GM11168 (cell line): ENCODE data around the gene ARHGAP22.

Experiments
- in situ Hi-C: fragments of 300-500 bp; cut with MboI; formaldehyde crosslinking; loops from one replicate; pipeline ENCODE4 v1.12.0; 2022; ENCODE audit warnings: low sequenced_read_pairs; ENCODE audit not compliant: unreplicated experiment

Gene ARHGAP22

DNA sequence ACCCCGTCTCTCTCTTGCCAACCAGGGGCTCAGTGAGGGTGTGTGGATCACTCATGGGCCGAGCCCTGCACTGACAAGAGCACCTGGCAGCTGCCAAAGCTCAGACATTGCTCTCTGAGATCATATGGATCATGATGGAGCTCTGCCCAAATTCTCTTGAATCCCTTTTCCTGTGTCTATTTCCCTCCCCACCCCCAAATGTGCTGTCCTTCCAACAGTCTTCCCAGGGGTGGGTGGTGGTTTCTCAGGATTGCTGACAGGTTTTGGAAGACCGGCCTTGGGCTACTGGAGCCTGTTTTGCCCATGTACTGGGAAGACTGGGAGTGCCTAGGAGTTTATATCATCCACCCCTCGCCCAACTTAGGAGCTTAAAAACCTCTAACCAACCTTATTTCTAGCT lies 10.5 kb downstream of the ARHGAP22 start:
- in situ Hi-C loops: no loop called here

DNA sequence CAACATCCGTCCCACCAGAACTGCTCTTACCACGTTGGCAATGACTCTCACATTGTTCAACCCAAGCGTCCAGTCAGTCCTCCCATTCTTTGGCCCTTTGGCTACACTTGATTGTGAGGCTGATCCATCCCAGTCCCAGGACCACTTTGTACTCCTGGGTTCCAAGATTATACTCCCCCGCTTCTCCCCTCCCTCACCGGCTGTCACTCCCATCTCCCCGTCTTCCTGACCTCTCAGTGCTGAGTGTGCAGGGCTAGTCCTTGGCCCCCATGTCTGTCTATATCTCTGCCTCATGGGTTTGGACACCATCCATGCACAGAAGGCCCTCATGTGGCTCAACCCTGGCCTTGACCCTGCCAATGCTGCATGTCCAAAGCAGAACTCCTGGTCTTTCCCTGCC lies 12.5 kb downstream of the ARHGAP22 start:
- in situ Hi-C loops: no loop called here

DNA sequence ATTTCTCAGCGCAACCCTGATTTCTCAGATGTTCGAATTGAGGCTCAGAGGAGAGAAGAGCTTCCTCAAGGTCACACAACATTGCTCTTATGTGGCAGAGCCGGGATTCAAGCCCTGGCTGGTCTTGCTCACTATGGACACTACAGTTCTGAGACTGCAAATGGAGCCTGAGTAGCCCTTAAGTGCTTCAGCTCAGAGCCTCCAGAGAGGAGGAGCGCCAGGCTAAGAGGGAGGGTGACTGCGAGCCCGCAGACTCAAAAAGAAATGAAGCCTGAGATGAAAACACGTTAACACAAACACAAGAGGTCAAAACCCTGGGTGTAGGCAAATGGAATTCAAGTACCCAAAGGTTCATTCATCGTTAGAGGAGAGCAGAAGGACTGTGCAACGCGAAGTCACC lies 13.9 kb downstream of the ARHGAP22 start:
- in situ Hi-C loops: no loop called here

DNA sequence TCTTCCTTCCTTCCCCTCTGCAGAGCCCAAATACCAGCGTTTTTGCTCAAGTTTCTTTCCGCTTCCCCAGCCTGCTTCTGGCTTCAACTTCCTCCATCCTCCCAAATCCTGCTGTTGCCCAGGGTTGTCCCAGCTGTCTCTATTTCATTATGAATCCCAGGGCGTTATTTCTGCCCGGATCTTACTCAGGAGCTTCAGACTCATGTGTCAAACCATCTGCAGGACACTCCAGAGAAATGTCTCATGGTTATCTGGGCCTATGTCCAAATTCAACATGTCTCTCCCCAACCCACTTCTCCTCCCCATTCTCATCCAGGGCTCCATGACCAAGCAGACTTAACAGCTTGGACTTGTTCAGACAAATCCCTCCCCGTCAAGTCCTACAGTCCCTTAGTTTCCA lies 15.6 kb downstream of the ARHGAP22 start:
- in situ Hi-C loops: no loop called here

DNA sequence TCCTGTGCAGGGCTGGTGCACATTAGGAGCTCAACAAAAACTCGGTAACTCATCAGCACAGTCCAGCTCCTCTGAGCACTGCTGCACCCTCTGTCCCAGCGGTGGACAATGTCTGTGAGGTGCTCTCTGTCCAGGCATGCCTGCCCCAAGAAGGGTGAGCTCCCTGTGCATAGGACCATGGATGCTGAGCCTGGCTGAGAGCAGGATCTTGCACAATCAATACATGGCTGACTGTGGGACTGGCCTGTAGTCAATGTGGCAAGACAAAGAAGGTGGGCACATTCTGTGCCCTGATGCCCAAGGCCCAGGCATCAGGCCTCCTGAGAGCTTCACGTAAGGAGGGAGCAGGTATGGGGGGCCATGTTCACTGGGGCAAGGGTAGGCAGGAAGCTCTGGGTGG lies 17.1 kb downstream of the ARHGAP22 start:
- in situ Hi-C loops: no loop called here

DNA sequence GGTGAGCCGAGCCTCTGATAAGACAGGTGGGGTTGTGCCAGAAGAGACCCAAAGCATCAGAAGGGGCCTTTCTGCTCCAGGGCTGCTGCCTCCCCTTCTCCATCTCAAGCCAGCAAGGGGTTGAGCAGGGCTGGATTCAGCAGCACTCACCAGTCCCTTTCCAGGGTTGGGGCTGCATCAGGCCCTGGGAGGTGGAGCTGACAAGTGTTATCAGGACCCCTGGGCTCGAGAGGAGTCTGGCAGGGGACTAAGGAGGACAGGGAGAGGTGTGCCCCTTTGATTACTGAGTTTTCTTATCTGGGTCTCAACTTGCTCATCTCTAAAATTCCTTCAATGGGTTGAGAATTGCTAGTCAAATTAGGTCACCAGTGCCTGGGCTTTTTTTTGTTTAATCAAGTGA lies 17.8 kb downstream of the ARHGAP22 start:
- in situ Hi-C loops: no loop called here

DNA sequence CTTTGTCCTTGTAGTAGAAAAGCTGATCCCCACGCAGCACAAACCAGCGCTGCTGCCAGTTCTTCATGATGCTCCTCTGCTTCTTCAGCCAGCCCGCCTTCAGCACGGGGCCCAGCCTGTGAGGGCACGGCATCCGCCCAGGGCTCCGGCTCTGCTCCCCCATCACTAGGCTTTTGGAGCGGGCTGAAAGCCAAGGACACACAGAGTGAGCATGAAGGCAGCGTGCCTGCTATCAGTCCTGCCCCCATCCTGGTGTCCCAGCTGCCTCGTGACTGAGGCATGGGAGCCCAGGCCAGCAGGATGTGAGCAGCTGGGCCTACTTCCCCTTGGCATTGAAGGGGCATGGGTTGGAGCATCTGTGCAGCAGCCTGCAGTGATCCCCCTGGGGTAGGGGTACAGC lies 21.9 kb downstream of the ARHGAP22 start:
- in situ Hi-C loops: no loop called here

DNA sequence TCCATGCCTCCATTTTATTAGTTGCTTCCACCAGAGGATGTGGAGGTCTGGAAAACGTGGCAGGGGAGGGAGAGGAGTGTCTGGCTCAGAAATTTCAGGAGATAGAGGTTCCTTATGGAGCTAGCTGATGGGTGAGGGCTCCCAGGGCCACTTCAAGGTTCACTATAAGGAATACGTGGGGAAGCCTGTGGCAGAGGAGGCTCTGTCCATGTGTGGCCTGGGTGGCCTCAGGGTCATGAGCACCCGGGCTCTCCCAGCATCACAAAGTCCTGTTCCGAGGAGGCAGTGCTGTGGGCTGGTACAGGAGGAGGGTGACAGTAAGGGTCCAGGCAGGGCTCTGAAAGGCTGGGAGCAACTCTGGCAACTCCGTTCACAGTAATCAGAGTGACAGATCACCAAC lies 24.6 kb downstream of the ARHGAP22 start:
- in situ Hi-C loops: no loop called here

DNA sequence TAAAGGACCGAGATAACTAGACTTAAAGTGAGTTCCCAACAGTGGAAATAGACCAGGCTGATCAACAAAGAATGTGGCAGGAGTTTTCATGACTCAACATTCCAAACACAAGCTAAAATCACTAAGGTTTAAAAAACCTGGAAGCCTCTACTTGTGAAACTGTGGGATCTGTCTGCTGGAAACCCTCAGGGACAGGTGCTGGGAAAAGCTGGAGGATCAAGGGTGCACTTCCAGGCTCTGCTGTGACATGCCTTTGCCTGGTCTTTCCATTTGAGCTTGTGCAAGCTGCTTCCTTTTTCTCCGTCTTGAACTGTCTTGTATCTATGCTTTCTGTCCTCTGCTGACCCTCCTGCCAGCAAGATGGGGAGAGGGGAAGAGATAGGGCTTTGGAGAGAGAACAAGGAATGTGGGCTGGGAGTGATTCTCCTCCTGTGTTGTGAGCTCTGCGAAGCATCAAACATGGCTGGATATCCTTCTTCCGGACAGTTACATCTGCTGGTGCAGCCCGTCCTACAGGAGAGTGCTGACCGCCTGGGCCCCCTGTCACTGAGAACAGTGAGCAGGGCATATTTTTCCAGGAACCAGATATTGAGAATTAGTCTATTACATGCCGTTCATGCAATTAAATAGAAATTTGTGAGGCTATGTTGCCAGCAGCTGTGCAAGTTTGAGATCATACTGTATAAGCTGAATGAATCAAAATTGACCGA lies 25.5 kb downstream of the ARHGAP22 start:
- in situ Hi-C loops: no loop called here

DNA sequence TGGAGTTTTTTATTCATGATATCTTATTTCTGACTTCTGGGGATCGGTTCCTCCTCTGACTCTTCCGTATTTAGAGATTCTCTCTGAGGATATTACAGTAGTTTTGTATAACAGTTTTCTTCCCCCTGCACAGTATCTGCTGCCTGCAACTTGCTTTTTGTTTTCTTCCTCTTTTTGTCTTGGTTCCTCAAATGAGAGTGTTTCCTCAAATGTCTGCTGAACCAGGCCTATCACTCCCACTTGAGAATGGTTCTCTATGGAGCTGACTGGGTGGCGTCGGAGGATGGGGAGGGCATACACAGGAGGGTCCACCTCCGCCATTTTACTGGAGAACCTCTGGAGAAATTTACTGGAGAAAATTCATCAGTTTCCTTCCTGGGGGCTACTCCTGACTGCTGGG lies 27.7 kb downstream of the ARHGAP22 start:
- in situ Hi-C loops: no loop called here

DNA sequence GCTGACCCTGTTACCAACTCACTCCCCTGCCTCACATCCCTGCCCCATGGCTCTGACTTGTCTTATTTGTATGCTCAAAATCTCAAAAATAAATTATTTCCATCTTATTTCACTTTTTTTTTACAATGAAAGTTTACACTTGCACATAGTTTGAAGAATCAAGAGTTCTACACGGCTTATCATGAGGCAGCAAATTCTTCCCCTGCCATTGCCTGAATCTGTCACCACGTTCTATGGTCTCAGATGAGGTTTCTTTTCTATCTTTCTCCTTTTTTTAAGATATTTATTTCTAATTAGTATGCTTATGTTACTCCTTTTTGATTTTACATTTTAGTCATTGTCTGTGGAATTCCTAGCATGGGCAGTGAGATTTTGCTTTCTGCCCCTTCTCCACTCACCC lies 28.4 kb downstream of the ARHGAP22 start:
- in situ Hi-C loops: no loop called here

DNA sequence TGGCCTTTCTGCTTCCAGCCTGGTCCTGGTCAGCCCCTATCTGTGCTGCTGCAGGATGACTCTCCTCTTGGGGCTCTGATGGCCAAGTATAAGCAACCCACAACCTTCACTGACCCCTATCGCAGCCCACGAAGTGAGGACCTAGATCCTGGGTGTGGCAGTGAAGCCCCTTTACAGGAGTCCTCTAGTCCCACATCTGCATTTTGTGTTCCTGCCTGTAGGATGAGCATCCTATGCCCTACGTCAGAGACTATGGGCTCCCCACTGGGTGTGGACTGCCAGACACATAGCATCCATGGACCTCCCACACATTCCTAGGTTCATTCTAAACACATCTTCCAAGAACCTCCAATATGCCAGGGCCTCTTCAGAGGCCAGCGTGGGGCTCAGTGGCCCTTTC lies 29.0 kb downstream of the ARHGAP22 start:
- in situ Hi-C loops: no loop called here

DNA sequence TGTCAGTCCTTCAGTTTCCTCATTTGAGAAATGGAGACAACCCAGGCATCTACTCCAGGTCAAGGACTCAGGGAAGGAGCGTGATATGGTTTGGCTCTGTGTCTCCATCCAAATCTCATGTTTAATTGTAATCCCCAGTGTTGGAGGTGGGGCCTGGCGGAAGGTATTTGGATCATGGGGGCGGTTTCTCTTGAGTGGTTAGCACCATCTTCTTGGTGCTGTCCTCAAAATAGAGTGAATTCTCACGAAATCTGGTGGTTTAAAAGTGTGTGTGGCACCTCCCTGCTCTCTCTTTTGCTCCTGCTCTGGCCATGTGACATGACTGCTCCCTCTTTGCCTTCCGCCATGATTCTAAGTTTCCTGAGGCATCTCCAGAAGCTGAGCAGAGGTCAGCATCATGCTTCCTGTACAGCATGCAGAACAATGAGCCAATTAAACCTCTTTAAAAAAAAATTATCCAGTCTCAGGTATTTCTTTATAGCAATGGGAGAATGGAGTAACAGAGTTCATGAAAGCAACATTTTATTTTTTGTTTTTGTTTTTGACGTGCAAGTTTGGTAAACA lies 30.0 kb downstream of the ARHGAP22 start:
- in situ Hi-C loops: no loop called here

DNA sequence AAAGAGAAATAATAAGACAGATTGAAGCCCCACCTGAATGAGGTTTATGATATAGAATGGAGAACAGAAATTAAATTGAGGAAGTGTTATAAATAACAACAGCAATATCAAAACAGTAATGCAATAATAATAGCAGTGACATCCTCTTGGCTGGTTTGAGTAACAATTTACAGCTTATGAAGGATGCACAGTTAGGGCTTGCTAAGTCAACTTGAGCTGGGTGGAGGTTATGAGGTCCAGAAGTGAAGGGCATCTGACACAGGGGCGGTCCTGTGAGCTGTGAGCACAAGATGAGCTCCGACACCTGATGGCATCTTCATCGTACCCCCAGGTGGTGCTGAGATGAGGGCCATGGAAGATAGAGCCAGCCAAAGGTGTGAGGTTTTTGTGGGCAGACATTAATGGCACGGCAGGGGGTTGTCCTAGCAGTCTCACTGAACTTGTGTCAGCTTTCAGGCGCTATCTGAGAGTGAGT lies 30.5 kb downstream of the ARHGAP22 start:
- in situ Hi-C loops: no loop called here

DNA sequence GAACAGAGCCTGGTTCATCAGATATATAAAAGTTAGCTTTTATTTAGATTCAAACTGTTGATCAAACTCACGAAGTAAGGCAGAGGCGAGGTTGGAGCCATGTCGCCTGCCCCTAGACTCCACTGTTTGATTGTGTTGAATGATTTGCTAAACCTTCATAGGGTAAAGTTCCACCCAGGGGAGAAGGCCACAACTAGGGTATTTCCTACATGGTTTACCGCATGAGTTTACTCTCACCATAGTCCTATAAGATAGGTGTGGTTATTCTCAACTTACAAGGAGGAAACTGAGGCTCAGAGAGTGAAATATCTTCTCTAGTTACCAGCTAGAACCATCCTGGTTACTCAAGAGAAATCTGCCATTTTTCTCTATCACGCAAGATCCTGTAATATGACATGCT lies 31.8 kb downstream of the ARHGAP22 start:
- in situ Hi-C loops: no loop called here

DNA sequence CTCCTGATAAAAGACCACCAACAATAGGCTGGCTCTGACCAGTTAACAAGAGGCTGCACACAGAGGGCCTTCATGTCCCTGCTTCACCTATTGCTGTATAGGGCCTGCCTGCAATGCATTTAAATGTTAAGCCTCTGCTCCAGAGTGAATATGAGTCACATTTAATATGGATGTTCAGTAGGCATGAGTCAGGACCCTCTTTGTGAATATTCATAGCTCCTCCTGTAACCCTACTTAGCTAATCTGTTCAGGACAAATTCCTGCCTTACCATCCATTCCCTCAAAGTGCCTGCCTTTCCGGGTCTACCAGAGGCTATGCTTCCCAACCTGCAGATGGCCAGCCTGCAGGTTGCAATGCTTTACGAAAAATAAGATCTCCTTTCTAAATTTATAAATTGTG lies 32.5 kb downstream of the ARHGAP22 start:
- in situ Hi-C loops: no loop called here

DNA sequence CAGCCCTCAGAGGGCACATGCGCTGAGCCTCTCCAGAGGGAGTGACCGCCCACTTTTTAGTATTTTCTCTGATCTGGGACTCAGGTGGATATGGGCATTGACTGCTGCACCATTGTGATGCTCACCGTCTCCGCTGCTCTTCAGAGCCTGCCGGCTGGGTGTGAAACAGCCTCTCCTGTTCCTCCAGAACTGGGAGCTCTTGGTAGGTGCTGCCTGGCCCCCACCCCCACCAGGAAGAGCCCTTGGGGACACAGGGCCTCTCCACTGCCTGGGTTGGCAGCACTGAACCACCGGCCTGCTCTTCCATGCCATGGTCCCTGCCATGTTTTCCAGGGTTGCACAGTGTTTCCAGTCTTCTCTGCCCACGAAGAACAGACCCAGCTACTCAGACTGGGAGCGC lies 36.3 kb downstream of the ARHGAP22 start:
- in situ Hi-C loops: loop anchor here (10.0 kb wide), 1 partner anchor 86 kb away; no protein-coding TSS in a partner anchor

DNA sequence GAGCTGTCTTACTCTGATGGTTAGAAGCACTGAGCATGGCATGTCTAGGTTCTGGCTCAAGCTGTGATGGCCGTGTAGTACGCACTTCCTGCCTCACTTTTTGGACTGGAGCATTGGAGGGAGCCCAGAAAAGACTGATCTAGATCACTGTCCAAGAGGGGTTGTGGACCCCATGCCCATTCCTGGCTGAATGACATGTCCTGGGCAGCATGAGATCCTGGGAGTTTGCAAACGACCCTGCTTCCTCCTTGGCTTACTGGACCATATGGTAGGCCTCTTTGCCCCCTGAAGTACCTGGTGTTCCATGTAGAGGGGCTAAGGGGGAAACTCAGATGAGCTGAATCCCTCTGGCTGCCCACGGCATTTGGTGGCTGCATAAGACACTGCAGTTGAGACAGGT lies 36.7 kb downstream of the ARHGAP22 start:
- in situ Hi-C loops: loop anchor here (10.0 kb wide), 1 partner anchor 87 kb away; no protein-coding TSS in a partner anchor

DNA sequence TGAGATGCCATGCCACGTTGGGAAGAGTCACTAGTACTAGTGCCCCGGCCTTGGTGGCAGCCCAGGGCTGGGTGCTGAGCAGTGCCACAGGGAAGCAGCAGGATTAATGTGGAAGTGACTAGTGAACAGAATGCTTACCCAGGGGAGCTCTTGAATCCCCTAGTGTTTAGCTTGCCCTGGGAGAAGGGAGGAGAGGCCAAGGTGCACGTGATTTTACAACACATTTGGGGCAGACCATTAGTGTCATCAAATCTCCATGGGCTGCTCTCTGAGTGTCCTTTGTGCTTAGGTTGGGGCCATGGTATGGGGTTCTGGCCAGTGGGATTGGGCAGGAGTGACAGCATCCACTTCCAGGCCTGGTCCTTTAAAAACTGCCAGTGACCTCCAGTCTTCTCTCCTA lies 37.5 kb downstream of the ARHGAP22 start:
- in situ Hi-C loops: loop anchor here (10.0 kb wide), 1 partner anchor 87 kb away; no protein-coding TSS in a partner anchor

DNA sequence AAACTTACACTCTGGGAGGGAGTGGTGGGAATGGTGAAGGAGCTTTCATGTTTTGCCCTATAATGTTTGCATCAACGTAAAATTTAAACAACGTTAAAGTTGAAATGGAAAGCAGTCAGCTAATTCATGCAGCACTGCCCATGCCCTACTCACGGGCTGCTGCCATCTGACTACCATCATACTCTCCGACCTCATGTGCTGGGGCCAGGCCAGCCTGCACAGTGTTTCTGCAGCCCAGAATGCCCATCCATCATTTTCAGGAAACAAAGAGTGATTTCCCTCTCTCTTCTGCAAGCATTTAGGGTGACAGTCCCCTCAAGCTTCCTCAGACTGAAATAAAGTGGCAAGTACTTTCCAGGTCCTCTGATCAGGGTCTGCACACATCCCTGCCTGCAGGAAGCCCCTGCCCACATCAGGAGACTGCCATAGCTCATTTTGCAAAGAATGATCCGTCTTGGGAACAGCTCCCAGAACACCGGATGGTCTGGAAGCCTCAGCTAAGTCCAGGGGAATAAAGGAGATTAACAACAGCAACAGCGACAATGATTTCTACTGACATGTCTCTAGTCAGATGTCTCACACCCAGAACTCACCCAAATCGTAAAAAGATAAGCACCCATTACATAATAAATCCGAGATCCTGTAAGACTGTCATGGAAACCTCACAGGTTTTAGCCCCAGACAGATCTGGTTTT lies 40.3 kb downstream of the ARHGAP22 start:
- in situ Hi-C loops: loop anchor here (10.0 kb wide), 1 partner anchor 90 kb away; no protein-coding TSS in a partner anchor

DNA sequence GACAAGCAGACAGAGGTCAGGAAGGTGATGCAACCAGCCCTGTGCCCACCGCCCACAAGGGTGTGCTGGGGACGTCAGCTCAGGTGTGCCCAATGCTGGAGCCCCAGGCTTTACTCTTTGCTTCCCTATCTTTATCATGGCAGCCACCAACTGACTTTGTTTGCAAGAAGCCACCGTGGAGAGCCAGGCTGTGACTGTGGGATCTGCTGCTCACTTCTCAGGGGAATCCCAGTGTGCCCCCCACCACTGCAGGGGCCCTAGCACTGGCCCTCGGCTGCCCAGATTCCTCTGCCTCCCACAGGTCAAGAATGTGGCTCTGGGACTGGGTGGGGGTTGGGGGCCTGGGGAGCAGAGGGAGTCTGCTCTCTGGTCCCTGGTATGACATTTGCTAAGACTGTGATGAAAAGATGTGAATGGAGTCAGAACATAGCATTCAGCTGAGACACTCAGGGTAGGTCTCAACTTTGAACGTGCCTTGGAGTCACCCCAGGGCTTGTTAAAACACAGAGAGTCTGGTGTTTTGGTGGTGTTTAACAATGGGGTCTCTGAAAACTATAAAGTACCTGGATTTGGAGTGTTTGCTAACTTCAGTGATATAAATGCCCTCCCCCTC lies 47.3 kb downstream of the ARHGAP22 start:
- in situ Hi-C loops: no loop called here
